HG02571 (cell line): ENCODE results near the gene PRDM2.

Source experiments
- ATAC-seq: cut with Tn5 transposase; IDR thresholded peaks from one replicate; pipeline ENCODE4 v1.9.1; 2021; ENCODE audit warnings: mild to moderate bottlenecking, moderate library complexity; ENCODE audit not compliant: unreplicated experiment

PRDM2 gene

GRCh38 chr1:13730751-13731482 lies 30.9 kb downstream of the PRDM2 start:
- ATAC-seq = peak; percentile 84

DNA sequence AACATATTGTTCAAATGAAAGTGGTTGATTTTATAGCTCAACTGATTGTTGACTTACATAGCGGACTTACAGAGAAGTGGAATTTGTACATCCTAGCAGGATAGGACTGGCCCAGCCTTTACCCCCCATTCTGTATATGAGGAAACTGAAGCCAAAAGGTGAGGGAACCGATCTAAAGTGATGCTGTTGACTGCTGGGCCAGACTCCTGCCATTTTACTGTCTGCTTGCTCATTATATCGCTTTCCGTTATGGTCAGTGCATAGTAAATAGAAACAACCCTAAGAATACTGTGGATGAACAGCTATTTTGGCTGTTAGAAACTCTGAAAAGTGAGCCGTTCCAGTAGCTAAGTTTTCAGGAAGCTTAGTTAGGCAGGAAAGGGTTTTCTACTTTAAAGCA lies 31.9 kb downstream of the PRDM2 start:
- ATAC-seq = no peak

DNA sequence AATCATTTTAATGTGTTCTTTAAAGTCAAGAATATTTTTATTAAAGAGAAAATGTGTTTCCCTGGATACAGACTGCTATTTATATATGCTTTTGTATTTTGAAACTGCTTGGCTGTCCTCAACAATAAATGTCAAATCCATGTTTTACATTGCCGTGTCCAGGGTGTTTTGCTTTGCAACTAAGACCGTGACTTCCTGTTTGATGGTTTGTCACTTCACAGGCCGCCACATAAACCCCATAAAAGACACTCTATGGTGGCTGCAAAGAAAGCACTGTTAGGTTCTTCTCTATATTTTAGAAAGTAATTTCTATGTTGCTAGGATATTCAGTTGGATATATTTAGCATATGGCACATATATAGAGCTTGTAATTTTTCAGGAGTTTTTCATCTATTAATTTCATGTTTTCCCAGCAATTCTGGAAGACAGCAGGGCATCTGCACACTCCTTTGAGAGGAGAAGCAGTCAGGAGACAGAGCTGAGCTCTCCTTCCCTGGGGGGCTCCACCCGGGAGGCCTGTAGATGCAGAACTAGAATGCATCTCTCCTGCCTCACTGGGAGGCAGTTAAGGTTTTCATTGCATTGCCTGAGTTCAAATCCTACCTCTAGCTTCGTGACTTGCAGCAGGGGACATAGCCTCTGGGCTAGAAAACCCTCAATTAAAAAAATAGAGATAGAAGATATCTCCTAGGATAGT lies 33.1 kb downstream of the PRDM2 start:
- no peak for ATAC-seq

DNA sequence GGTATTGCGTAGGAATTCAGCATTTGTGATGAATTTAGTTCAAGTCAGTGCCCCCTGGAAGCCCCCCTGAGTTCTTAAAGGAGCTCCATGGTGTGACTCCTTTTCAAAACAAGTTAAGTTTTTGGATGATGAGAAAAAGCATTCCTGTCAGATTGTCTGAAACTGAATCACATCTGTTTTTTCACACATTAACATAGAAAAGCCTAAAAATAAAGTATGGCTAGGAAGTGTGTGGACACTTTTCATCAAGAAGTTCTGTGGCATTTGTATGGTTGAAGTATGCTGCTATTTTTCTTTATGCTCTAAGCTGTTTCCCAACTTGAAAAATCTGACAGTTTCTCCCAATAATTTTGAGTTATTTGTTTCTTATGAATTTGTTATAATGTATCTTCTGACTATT lies 33.7 kb downstream of the PRDM2 start:
- ATAC-seq = no peak

DNA sequence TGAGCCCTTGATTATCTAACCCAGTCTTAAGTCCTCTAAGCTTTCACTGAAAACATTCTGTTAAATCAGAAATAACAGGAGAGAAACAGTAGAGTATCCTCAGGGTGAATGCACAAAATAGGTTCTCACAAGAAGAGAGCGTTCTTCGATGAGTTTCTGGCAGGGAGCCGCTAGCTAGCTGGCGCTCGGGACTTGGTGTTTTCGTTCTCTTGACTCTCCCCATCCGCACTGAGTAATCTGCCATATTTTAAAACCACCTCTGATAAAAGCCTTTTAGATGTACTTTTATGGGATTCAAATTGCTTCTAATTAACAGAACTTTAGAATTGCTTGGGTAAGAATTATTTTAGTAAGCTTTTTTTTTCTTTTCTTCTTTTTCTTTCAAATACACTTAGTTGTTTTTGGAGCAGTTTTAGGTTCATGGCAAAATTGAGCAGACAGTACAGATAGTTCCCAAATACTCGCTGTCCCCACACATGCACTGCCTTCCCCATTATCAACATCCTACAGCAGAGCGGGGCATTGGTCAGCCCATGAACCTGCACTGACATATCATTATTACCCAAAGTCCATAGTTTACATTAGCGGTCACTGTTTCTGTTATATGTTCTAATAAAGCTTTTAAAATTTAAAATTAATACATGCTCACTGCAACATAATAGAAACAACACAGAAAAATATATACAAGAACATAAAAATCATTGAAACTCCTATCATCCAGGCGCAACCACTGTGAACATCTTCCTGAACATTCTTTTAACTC lies 35.4 kb downstream of the PRDM2 start:
- no peak for ATAC-seq

DNA sequence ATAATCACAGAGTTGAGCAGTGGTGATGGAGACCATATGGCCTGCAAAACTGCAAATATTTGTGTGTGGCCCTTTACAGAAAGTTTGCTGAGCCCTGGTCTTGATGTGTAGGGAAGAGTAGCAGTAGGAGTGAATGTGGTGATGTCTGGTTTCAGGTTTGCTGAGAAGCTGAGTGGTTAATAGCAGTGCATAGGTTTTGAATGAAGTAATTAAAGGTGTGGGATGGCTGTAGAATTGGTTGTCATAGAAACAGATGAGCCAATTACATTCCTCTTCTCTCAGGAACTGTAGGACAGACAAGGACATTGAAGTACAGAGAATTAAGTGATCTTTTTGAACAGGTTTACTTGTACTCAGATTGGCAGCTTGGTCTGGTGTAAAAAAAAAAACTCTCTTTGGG lies 37.4 kb downstream of the PRDM2 start:
- ATAC-seq = no peak

DNA sequence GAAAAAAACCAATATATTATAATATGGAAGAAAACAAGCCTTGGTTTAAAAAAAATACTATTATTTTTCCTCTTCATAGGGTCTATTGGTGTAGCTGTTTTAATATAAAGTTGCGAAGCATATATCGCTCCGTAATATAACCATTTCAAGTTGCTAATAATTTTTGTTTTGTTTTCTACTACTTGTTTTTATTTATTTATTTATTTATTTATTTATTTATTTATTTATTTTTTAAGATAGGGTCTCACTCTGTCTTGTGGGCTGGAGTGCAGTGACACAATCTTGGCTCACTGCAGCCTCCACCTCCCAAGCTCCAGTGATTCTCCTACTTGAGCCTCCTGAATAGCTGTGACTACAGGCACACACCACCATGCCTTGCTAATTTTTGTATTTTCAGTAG lies 46.4 kb downstream of the PRDM2 start:
- ATAC-seq = no peak

DNA sequence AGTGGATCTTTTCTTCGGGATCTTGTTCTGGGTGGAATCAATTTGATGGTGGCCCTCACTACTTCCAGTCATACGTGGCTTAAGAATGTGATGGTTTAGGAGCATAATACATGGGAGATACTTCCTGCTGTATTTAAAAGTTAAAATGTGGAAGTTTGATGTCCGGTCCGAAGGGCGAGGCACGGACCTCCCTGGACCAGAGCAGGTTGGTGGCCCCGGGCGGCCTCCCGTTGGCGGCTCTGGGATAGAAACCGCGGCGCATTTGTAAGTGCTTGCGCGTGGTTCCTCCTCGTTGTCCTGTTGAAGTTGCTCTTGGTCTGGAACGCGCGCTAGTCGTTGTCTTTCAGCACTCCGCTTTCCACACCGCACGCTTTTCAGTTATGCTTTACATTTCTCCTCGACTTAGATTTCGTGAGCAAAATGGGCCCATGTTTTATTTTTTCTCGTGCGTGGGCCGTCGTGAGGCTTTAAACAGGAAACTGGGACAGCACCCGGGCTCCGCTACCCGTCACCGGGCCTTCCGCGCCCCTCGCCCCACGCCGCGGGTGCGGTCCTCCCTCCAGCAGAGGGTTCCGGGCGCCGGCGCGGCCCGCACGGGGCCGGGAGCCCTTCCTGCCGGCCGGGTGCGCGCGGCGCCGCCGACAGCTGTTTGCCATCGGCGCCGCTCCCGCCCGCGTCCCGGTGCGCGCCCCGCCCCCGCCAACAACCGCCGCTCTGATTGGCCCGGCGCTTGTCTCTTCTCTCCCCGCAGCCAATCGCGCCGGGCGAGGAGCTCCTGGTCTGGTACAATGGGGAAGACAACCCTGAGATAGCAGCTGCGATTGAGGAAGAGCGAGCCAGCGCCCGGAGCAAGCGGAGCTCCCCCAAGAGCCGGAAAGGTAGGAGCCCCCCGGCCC lies 48.9 kb downstream of the PRDM2 start:
- peak; percentile 69 for ATAC-seq

- peak; percentile 17 for ATAC-seq
These were observed 49.8 kb downstream of the PRDM2 start for GRCh38 chr1:13749543-13750341.

- peak; percentile 34 for ATAC-seq
These were observed 51.5 kb downstream of the PRDM2 start for GRCh38 chr1:13751458-13751871.

DNA sequence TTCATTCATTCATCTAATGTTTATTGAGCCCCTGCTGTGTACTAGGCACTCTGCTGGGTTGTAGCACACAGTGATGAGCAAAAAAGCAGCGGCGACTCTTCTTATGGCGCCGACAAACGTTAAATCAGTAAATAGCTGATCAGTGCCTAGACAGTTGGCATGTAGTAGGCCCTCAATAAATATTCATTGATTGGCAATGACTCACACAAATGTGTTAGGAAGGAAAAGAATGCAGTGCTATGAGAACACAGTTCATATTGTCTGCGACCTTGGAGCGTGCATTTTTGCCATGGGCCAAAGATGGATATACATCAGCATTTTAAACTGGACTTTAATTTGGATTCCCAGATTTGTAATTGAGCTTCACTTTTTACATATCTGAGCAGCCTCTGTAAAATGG lies 52.0 kb downstream of the PRDM2 start:
- ATAC-seq = no peak

DNA sequence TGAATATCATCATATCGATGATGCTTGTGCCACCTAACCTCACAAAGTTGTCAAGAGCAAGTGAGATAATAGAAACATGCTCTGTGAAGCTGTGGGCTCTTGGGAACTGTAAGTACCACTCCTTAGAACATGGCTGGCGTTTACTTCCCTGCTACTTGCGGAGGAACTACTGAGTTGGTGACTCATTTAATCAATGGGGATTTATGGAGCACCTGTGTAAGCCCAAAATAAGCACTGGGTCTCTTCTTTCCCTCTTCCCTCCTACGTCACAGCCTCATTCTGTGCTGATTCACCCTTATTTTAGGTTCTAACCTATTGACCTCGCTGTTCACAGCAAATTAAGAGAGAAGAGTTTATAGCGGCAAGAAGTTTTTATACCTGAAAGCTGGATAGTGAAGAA lies 52.9 kb downstream of the PRDM2 start:
- ATAC-seq = no peak

DNA sequence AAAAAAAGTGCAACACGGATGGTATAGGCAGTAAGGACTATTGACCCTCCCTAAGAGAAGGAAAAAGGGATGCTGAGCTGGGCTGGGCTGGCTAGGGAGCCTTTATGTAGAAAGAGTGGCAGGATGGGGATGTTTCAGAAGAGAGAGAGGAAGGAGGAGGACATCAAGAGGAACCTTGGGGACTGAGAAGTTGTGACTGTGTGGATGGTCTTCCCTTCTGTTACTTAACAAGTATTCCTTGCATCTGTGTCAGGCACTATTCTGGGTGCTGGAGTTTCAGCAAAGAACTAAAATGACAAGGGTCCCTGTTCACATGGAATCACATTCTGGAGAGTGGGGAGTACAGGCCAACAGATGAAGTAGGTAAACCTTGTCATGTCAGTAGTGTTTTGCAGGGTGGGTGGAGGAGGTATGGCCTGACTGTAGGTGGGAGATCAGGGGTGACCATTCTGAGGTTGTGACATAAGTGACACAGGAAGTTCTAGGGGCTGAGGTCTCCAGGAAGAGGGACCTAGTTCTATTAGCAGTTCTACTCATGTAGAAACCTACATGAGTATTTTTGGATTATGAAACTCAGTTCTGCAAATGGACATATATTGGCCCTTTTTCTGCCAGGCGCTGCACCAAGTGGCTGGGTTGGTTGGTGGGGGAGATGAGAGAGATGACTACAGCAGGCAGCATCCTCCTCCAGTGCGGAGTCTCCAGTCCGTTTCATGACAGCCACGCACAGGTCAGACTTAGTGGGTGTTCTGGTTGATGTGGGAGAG lies 53.8 kb downstream of the PRDM2 start:
- ATAC-seq = no peak

GRCh38 chr1:13754510-13755103 lies 54.6 kb downstream of the PRDM2 start:
- no peak for ATAC-seq

- ATAC-seq = no peak
These were observed 56.7 kb downstream of the PRDM2 start for GRCh38 chr1:13756557-13757315.

GRCh38 chr1:13757693-13758092 lies 57.7 kb downstream of the PRDM2 start:
- ATAC-seq = no peak

- ATAC-seq = no peak
These were observed 59.1 kb downstream of the PRDM2 start for GRCh38 chr1:13759072-13759471.

- no peak for ATAC-seq
These were observed 60.4 kb downstream of the PRDM2 start for GRCh38 chr1:13760340-13760739.
